ENCODE data around the gene NFS1.

Gene NFS1

GRCh38 chr20:35635652-35636051 is 63.5 kb downstream of the NFS1 start:
- no peak for DNase-seq

DNA sequence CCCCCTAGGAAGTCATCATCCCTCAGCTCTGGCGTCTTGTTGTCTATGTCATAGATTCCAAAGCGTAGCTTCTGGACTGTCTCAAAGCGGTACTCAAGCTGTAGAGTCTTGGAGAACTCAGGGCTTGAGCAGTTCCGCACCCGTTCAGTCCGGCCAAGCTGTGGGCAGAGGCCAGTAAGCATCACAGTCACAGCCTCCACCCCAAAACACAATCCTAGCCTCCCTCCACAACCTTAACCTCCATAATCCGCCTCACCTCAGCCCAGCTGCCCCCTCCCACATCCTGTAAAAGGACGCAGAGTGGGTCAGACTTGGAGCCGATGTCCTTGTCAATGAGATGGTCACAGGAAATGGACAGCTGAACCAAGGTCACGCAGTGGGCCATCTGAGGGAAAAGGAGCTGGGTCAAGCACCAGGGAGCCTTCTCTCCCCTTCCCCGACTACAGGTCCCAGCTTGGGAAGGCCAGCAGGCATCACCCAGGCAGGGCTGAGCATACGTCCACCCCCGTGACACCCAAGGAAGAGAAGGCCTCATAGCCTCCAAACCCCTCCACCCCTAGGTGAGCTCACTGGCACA is 66.5 kb downstream of the NFS1 start:
- no peak for DNase-seq

GRCh38 chr20:35630636-35631035 is 68.5 kb downstream of the NFS1 start:
- no peak for DNase-seq

DNA sequence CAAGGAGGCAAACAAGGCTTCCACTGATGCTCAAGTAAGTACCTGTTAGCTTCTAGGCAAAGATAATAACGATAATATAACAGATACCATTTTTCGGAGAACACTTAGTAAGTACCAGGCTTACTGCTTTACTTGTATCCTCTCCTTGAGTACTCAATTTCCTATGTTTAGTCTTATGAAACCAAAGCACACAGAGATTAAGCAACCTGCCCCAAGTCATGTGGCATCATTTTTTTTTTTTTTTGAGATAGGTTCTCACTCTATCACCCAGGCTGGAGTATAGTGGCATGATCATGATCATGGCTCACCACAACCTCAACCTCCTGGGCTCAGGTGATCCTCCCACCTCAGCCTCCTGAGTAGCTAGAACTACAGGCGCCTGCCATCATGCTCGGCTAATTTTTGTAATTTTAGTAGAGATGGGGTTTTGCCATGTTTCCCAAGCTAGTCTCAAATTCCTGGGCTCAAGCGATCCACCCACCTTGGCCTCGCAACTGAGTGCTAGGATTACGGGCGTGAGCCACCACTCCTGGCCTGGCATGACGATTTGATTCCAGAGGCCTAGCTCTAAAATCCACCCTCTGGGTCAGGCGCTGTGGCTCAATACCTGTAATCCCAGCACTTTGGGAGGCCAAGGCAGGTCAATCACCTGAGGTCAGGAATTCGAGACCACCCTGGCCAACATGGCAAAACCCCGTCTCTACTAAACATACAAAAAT is 69.6 kb downstream of the NFS1 start:
- no peak for DNase-seq

DNA sequence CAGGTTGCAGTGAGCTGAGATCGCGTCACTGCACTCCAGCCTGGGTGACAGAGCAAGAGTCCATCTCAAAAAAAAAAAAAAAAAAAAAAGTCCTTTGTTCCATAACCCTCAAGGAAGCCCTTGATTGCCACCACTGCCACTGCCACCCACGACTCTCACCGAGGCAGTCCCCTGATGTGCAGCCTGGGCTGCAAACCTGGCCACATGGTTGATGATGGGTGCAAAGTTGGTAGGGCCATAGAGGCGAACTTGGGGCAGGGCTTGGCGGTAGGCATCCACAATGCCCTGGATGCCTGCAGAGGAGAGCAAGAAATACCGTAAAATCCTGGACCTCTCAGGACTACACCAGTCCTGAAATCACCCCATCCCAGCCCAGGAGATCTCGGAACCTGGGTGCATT is 72.0 kb downstream of the NFS1 start:
- DNase-seq: no peak

DNA sequence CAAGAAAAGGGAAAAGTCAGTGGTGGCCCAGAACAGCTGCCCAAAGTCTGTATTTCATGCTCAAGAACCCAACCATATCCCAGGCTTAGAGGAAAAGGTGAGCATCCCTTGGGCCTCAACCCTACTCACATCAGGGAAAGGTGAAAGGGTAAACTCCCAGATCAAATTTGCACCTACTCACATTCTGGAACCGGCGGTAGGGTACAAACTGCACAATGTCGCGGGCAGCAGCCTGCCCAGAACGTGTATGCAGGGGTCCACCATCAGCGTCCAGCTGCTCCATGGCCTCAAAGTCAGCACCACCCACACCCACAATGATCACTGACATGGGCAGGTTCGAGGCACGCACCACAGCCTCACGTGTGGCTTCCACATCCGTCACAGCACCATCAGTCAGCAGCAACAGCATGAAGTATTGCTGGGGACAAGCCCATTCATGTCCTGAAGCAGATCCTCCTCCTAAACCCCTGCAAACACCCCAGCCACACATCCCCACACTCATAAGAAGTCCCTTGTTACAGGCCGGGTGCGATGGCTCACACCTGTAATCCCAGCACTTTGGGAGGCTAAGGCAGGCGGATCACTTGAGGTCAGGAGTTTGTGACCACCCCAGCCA is 72.7 kb downstream of the NFS1 start:
- no peak for DNase-seq

- DNase-seq: no peak
Measured at GRCh38 chr20:35625584-35626385, 73.4 kb downstream of the NFS1 start.

DNA sequence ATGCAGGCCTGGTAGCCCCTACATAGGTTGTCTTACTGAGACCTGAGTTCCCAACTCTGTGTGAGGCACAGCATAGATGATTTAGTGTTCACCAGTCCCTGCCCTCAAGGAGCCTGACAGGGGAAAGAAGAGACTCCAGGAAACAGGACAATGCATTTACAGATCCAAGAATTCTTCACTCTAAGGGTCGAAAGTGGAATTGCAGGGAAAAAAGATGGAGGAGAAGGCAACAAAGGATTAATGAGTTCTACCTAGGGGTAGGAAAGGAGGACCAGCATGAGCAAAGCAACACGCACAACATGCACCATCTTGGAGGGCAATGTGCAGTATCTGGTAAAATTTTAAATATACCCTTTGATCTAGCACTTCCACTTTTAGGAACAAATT is 77.6 kb downstream of the NFS1 start:
- no peak for DNase-seq

DNA sequence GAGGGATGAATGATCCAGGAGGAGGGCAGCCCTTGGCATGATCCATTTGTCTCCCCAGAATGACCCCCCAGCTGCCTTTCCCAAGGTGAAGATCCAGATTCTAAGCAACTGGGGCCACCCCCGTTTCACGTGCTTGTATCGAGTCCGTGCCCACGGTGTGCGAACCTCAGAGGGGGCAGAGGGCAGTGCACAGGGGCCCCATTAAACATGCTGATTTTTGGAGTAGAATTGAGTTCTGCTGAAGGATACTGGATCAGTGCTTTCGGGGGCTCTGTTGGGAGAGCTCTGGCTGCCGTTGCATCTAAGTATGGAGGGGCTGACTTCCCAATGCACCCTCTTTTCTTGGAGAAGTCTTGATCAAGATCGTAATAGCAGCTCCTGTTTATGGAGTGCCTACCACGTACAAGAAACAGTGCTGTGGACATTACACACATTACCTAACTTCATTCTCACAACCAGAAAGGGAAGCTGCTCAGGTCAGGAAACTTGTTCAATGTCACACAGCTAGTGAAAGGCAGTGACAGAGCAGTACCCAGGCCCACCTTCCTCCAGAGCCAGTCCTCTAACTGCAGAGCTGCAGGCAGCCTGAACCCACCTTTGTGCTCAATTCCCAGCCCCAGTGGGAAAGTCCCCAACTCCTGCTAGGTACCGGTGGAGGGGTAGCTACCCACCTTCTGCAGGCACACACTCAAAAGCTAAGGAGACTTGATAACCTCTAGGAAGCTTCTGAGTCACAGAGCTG is 78.2 kb downstream of the NFS1 start:
- no peak for DNase-seq

- peak; percentile 75 to 76 for DNase-seq
Measured at GRCh38 chr20:35619196-35620095, 79.7 kb downstream of the NFS1 start.

DNA sequence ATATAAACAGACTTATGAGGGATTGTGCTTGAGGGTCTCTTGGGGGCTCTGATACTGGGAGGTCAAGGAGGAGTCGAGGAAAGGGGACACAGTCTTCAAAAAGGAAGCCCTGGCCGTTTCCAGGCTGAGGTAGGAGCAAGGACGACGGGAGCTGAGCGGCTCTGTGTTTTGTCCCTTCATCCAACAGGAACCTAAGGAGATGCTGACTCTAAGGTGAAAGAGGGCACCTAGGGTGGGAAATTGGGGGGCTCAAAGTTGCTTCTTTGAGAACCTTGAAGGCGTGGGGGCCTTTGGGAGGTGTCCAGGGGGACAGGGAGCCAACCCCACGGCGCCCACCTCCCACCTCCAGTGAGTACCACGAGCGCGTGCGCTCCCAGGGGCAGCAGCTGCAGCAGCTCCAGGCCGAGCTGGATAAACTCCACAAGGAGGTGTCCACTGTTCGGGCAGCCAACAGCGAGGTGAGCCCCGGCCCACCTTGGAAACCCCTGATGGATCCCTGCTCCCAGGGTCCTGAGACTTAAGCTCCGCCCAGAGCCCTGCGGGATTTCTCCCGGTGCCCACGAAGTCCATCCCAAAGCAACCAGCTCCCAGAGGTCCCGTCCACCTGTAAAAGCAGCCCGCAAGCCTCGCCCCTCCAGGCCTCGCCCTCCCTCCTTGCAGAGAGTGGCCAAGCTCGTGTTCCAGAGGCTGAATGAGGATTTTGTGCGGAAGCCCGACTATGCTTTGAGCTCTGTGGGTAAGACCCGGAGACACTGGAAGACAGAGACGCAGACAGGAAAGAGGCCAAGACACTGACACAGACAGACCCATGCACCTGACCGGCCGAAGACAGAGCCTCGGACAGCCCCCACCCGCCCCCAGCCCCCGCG is 80.7 kb downstream of the NFS1 start:
- DNase-seq: no peak
